ENCODE measurements around the gene AGBL2.
"Not testable (repeated sequence)": the region's sequence is repeated elsewhere in the genome, so short reads cannot be mapped to it uniquely, and the experiment has no call there.

AGBL2 gene

GRCh38 chr11:47688991-47689390 lies 26.2 kb downstream of the AGBL2 start:
- no peak for FAIRE-seq

GRCh38 chr11:47688111-47688510 lies 27.1 kb downstream of the AGBL2 start:
- no peak for FAIRE-seq

GRCh38 chr11:47686704-47687103 lies 28.5 kb downstream of the AGBL2 start:
- not testable (repeated sequence) for FAIRE-seq

GRCh38 chr11:47686151-47686550 lies 29.0 kb downstream of the AGBL2 start:
- FAIRE-seq: no peak

GRCh38 chr11:47675851-47676250 lies 39.3 kb downstream of the AGBL2 start:
- FAIRE-seq: no peak

DNA sequence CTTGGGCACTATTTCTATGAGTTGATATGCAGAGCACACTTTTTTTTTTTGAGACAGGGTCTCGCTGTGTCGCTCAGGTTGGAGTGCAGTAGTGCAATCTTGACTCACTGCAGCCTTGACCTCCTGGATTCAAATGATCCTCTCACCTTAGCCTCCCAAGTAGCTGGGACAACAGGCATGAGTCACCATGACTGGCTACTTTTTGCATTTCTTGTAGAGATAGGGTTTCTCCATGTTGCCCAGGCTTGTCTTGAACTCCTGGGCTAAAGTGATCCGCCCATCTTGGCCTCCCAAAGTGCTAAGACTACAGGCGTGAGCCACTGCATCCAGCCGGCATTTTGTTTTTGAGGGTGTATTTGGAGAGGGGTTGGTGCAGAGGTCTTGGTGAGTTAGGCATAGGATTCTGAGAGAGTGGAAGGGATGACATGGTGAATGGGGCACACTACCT lies 42.9 kb downstream of the AGBL2 start:
- FAIRE-seq: no peak

- FAIRE-seq: no peak
These were observed 45.3 kb downstream of the AGBL2 start for GRCh38 chr11:47669856-47670255.

DNA sequence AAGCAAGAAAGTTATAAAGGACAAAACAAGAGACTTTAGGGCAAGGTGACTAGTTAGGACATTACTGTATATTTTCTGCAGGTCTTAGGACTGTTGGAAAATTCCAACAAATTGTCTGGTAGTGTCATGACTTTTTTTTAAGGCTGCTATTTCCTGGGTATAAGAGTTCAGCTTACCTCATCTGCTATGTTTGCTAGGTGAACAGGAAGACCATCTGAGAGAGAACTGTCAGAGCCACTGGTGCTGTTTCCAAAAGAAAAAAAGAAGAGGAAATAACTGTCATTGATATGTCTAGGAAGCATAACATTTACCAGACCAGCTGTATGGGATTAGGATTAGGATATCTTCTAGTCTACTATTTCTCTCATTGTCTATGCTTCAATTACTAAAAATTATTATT lies 46.5 kb downstream of the AGBL2 start:
- FAIRE-seq: no peak

DNA sequence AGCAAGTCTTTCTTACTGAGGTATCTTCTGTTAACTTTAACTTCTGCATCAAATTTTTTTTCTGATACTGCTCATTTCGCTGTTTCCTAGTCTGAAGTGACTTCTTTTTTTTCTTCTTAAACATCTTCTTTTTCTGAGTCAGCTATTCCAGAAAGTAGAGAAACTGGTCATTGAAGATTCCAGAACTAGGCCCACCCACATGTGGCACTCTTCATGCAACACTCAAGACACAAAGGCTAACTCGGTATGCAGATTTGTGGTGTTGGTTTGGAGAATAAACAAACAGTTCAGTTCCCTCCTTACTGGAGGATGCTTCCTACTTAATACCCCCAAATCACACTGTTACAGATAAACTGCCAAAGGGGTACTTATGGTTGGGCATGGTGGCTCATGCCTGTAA lies 47.6 kb downstream of the AGBL2 start:
- no peak for FAIRE-seq

- FAIRE-seq: no peak
These were observed 48.0 kb downstream of the AGBL2 start for GRCh38 chr11:47667135-47667534.

DNA sequence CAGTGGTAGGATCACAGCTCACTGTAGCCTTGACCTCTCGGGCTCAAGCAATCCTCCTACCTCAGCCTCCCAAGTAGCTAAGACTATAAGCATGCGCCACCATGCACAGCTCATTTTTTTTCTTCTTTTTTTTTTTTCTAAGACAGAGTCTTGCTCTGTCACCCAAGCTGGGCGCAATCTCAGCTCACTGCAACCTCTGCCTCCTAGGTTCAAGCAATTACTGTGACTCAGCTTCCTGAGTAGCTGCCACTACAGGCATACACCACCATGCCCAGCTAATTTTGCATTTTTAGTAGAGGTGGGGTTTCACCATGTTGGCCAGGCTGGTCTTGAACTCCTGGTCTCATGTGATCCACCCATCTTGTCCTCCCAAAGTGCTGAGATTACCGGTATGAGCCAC lies 50.2 kb downstream of the AGBL2 start:
- not testable (repeated sequence) for FAIRE-seq

- FAIRE-seq: no peak
These were observed 53.9 kb downstream of the AGBL2 start for GRCh38 chr11:47661245-47661644.

- no peak for FAIRE-seq
These were observed 55.9 kb downstream of the AGBL2 start for GRCh38 chr11:47659276-47659675.

- FAIRE-seq: no peak
These were observed 58.8 kb downstream of the AGBL2 start for GRCh38 chr11:47656260-47656885.

DNA sequence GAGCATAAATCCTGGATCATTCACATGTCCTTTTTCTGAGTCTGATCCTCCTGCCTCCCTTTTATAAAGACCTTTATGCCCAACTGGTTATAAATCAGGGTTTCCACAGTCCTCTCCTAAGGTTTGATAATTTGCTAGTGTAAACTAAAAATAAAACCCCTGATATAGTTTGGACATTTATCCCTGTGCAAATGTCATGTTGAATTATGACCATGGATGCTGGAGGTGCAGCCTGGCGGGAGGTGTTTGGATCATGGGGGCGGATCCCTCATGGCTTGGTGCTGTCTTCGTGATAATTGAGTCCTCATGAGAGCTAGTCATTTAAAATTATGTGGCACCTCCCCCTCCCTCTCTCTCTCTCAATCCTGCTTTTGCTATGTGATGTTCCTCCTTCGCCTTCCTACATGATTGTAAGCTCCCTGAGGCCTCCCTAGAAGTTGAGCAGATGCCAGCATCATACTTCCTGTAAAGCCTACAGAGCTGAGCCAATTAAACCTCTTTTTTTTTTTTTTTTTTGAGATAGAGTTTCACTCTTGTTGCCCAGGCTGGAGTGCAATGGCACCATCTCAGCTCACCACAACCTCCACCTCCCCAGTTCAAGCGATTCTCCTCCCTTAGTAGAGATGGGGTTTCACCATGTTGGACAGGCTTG lies 63.2 kb downstream of the AGBL2 start:
- no peak for FAIRE-seq

- FAIRE-seq: no peak
These were observed 65.9 kb downstream of the AGBL2 start for GRCh38 chr11:47649276-47649675.

DNA sequence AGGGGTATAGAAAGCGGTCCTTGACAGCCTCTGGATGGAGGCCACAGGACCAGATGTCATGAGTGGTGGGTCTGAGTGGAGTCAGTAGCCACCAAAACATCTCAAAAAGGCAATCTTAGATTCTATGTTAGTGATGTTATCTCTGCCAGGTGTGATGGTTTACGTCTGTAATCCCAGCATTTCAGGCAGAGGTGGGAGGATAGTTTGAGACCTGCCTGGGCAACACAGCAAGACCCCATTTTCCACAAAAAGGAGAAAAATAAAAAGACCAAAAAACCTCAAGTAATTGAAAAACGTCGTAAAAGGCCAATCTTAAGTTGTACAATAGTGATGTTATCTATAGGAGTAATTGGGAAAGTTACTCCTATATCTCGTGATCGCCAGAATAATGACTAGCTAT lies 69.2 kb downstream of the AGBL2 start:
- no peak for FAIRE-seq

DNA sequence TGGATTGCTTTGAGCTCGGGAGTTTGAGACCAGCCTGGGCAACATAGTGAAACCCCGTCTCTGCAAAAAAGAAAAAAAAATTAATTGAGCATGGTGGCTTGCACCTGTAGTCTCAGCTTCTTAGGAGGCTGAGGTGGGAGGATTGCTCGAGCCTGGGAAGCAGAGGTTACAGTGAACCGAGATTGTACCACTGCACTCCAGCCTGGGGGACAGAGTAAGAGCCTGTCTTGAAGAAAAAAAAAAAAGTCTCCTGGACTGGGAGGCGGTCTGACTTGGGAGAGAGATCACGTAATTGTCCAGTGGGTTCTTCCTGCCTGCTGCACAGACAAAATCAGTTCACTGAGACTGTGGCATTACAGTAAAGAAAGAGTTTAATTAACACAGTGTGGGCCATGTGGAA lies 69.7 kb downstream of the AGBL2 start:
- no peak for FAIRE-seq

DNA sequence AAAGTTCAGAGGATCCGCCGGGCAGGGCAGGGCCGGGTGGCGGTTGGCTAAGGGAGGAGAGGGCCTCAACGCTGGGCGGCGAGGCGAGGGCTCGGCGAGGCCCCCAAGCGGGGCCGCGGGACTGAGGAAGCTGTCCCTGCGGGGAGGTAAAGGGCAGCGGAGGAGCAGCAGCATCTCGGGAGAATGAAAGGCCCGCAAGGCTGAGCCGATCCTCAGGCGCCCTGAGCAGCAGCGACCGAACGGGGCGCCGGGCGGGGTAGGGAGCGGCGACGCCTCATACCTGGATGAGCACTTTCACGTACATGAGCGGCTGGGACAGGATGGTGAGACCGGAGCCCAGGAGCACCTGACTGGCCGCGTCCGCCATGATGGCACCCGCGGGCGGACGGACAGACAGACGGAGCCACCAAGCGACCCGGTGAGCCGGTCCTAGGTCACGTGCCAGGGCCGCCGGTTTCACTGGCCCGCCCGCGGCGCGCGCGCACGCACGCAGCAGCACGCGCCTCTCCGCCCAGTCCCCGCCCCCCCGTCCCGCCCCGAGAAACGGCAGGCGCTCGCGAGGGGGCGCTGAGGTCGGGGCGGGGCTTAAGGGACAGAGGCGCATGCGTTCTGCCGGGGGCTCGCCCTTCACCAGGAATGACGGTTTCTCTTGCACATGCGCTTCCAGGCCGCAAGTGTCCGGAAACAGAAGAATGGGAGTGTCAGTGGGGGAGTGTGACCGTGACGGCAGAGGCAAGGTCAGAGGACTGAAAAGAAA lies 72.9 kb downstream of the AGBL2 start, which contains the start of gene MTCH2:
Gene MTCH2, minus strand, starts transcription at position 461 of the 757 bp plus-strand sequence. Its CDS starts 94 bp downstream, at position 367.
- FAIRE-seq: no peak

DNA sequence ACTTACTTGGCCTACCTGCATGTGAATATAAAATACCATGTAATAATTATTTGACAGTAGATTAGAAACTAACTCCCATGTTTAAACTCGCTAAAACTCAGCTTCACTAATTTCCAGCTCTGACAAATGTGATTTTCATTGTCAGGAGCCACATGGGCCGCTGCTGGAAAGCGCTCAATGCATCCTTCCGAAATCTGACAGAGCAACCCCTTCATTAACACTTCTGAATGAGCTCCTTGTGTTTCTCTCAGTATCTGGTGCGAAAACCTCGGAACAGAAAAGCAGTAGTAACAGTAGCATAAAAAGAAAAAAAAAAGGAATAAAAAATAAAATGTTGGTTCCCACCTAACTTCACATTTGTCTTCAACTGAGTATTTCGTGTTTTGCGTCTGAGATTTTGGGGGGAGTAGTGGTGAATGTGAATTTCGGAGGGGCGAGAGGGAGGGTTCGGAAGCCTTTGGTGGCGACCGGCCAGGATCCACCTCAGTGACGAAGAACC lies 73.5 kb downstream of the AGBL2 start:
- no peak for FAIRE-seq

DNA sequence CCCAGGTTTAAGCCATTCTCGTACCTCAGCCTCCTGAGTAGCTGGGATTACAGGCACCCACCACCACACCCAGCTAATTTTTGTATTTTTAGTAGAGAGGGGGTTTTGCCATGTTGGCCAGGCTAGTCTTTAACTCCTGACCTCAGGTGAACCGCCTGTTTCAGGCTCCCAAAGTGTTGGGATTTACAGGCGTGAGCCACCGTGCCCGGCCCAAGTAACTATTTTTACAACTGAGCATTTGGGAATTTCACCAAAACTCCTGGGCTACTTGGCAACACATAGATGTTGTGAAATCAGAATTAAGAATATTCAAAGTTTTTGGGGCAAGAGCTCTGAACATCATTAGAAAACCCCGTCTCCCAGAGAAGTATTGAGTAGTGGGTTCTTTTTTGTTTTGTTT lies 74.7 kb downstream of the AGBL2 start:
- FAIRE-seq: not testable (repeated sequence)

DNA sequence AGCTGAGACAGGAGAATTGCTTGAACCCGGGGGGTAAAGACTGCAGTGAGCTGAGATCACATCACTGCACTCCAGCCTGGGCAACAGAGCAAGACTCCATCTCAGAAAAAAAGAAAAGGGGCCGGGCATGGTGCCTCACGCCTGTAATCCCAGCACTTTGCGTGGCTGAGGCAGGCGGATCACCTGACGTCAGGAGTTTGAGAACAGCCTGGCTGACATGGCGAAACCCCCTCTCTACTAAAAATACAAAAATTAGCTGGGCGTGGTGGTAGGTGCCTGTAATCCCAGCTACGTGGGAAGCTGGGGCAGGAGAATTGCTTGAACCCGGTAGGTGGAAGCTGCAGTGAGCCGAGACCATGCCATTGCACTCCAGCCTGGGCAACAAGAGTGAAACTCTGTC lies 78.8 kb downstream of the AGBL2 start:
- not testable (repeated sequence) for FAIRE-seq

- FAIRE-seq: no peak
These were observed 83.7 kb downstream of the AGBL2 start for GRCh38 chr11:47631473-47631872.

DNA sequence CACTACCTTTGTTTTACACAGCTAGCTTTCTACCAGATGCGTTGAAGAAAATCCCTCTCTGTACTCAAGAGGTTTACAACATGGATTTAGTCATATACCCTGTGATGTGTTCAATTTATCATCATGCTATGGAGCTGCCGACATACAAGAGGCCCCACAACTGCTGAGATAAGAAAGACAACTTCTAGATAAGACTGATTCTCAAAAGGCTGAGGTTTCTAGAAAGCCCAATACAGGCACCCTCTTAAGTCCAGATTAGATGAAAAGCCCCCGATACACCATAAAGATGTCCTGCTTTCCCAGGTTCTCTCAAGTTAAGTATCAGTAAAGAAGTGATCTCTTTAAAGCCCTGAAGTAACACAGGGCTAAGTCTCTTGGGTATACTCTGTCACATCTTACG lies 87.1 kb downstream of the AGBL2 start:
- FAIRE-seq: no peak
